RCC 7860 (cell line): Measurements from ENCODE around the gene PKIG.

ENCODE experiments used
- DNase-seq: peaks from one replicate; pipeline ENCODE4 v3.0.0-alpha.2; 2015; ENCODE audit warnings: low spot score
- FAIRE-seq: peaks from 2 replicates; lab custom pipeline; 2012; peaks lifted over from hg19 to GRCh38; lab: Jason Lieb, UNC

Gene PKIG

DNA sequence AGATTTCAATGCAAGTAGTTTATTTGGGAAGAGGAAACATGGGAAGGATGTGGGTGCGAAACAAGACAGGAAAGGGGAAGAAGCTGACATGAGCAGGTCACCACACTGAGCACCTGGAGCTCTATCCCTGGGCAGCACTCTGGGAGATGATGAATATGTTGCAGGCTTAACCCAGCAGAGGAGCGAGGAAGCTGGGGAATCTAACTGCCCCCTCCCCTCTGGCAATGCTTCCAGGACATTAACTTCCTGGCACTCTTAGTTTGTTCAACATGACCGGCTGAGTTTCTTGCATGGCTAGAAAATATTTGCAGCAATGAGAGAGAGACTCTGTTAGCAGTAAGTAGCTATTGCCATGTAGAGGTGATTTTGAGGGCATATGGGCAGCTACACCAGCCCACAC, 74.1 kb downstream of the PKIG start:
- FAIRE-seq, result no peak
- DNase-seq, result no peak

DNA sequence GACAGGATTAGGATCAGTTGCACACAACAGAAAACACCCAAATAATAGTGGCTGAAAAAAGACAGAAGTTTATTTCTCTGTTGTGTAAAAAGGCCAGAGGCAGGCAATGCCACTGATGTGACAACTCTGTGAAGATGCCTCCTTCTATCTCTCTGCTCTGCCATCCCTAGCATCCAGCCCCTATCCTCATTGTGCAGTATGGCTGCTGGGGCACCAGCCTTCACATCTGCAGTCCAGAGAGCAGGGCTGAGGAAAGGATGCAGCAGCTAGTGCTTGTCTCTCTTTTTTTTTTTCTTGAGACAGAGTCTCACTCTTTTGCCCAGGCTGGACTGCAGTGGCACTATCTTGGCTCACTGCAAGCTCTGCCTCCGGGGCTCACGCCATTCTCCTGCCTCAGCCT, 75.5 kb downstream of the PKIG start:
- DNase-seq (no peak), FAIRE-seq (no peak)

DNA sequence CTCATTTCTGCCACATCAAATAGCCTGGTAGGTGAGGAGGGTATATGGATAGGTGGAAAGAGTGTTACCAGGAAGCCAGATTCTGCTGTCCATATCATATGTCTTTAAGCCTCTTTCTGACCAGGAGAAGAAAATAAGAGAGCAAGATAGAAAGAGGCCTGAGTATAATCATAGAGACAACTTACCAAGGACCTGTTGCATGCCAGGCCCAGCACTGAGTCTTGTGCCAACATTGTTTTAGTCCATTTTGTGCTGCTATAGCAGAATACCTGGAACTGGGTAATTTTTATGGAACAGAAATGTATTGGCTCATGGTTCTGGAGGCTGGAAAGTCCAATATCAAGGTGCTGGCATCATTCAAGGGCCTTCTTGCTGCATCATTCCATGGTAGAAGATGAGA, 76.4 kb downstream of the PKIG start:
- DNase-seq, result no peak
- no peak for FAIRE-seq

DNA sequence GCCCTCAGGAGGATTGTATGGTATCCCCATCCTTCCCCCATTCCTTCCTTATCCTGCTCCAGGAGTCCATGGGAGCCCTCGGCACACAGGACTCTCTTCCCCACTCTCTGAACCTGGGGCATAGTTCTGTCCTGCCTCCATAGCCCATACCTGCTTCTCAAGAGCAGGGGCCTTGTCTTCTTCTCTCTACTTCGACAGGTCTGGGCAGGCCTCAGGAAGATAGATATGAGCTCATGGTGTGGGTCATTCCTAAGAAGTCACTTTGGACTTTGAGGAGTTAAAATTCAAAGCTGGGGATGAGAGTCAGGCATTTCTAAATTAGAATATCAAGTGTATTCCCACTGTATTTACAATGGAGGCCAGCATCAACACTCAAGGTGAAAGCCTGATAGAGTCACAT, 77.6 kb downstream of the PKIG start:
- FAIRE-seq (no peak), DNase-seq (no peak)

DNA sequence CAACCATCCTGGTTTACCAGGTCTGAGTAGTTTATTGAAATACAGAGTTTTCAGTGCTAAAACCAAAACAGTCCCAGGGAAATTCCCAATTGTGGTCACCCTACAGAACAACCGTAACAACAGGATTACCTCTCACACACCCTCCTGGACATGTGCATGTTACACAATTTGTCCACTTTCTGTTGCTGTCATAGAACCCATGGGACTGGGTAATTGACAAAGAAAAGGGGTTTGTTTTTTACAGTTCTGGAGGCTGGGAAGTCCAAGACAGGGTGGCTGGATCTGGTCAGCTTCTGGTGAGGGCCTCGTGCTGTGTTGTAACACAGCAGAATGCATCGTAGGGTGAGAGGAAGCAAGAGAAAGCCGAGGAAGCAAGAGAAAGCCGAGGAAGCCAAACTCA, 78.2 kb downstream of the PKIG start:
- no peak for FAIRE-seq
- no peak for DNase-seq

DNA sequence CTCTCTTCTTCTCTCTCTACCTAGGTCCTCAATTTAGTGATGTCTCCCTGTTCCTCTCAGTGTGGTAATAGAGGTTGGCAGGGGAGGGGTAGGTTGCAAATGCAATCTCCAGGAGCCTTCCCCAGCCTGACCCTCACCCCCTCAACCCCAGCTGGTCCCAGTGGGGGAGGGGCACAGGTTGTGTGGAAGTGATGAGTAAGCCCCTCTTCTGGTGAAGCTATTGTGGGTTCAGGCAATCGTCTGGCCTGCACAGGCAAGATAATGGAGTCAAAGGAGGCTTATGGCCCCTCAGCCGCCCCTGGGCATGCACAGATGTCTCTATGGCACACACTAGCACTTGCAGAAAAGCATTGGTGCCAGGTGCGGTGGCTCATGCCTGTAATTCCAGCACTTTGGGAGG, 79.9 kb downstream of the PKIG start:
- no peak for FAIRE-seq
- DNase-seq, result no peak

DNA sequence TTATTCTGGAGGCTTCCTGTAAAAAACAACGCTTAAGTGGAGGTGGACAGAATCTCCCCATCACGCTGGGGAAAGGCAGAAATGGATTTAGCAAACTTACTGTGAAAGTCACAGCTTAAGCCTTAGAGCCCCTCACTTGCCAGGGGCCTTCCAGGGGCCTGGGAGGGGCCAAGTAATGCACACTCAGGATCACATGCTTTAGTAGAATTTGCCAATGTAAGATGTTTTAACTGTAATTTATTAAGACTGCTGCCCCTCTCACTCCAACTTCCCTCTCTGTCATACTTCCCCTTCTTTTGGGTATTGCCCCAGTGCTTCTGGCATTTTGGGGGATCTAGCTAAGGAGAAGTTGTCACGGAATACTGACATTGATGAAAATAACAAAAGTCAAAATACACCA, 81.8 kb downstream of the PKIG start:
- FAIRE-seq (no peak), DNase-seq (no peak)

DNA sequence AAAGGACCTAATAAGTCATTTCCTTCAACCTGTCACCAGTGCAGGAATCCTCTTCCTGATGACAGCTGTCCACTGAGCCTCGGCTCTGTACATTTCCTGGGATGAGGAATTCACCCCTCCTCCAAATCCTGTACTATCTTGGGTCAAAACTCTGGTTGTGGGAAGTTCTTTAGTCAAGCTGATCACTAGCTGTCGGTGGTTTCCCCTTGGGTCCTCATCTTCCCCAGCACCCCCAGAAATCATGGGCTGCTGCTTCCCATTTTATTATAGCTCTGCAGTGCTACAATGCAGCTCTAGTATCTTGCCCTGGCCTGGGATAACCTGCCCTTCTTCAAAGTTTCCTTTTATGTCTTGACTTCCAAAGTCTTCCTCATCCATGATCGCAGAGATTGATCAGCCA, 83.7 kb downstream of the PKIG start:
- FAIRE-seq, result no peak

More for the DNA sequence above, 83.7 kb downstream of the PKIG start:
- DNase-seq, result no peak
